Panc1 (cell line): ENCODE data around the gene CNTN4.

ENCODE experiments used
- CTCF ChIP-seq: fragments of 450-650 bp; IDR thresholded peaks from 2 replicates; pipeline ENCODE4 v1.5.1; 2017; ENCODE audit warnings: mild to moderate bottlenecking
- POLR2AphosphoS5 ChIP-seq: IDR thresholded peaks from 2 replicates; pipeline ENCODE4 v1.6.1; 2012; ENCODE audit warnings: mild to moderate bottlenecking, low read depth, low read length, moderate library complexity
- REST ChIP-seq, 2 experiments: IDR thresholded peaks; 2 replicates each; pipeline ENCODE4 v1.6.1; 2011 to 2012; ENCODE audit warnings: low read depth in 2 of 2, control low read depth in 1 of 2, low read length in 1 of 2, mild to moderate bottlenecking in 1 of 2, moderate library complexity in 1 of 2; ENCODE audit not compliant: insufficient read depth in 1 of 2
- TCF7L2 ChIP-seq: IDR thresholded peaks from 2 replicates; pipeline ENCODE4 v1.6.1; 2011; ENCODE audit warnings: mild to moderate bottlenecking, low read depth, low read length, inconsistent platforms

GRCh38 chr3:2774481-2775249 lies 676.0 kb downstream of the CNTN4 start:
- TF ChIP-seq CTCF (no peak), POLR2AphosphoS5 (no peak), TCF7L2 (no peak), REST (IDR thresholded peaks at IDR 0.05; ENCODE audit: insufficient read depth in 1 of 2, low read depth in 2 of 2, low read length in 1 of 2) (no peak)
